ENCODE measurements around the gene MTR. TPM values are rescaled to one million over a fixed set of nuclear protein-coding genes. Genes with fewer than 3 reads are reported as not detected.

MTR gene
- total and polyA plus RNA-seq, 9 of the 15 experiments (the other 6 are each of a cell fraction or from before 2014, with no cell fraction given): 3.4 to 44.3 (median 20.3) TPM

GRCh38 chr1:236907205-236907604 is 112.1 kb downstream of the MTR start (continued):
- TF ChIP-seq, protein P1, sequence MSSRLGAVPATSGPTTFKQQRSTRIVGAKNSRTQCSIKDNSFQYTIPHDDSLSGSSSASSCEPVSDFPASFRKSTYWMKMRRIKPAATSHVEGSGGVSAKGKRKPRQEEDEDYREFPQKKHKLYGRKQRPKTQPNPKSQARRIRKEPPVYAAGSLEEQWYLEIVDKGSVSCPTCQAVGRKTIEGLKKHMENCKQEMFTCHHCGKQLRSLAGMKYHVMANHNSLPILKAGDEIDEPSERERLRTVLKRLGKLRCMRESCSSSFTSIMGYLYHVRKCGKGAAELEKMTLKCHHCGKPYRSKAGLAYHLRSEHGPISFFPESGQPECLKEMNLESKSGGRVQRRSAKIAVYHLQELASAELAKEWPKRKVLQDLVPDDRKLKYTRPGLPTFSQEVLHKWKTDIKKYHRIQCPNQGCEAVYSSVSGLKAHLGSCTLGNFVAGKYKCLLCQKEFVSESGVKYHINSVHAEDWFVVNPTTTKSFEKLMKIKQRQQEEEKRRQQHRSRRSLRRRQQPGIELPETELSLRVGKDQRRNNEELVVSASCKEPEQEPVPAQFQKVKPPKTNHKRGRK (tag; IDR thresholded peaks at IDR 0.05): no peak
- peak; percentile 43; the same call in 1 of the 2 replicates for TF ChIP-seq CXXC5 (CRISPR knock-in tag; IDR thresholded peaks at IDR 0.05)
- TF ChIP-seq ZNF766 (CRISPR knock-in tag; conservative IDR thresholded peaks at IDR 0.05): peak; percentile 29; the same call in 1 of the 2 replicates
- 0 out of 2 replicates have a peak, but pooled peaks have one; percentile 21 for TF ChIP-seq ZNF41 (CRISPR knock-in tag; conservative IDR thresholded peaks at IDR 0.05)
- peak in 1 of 3 experiments; percentile 50; a peak in 2 of 6 replicates for TF ChIP-seq CTCF (IDR thresholded peaks at IDR 0.05 in 2 of 3, conservative IDR thresholded peaks at IDR 0.05 in 1 of 3; ENCODE audit: insufficient read depth in 2 of 3, low read depth in 1 of 3, low read length in 3 of 3)
- TF ChIP-seq ZBTB9 (CRISPR knock-in tag; IDR thresholded peaks at IDR 0.05): 0 out of 2 replicates have a peak, but pooled peaks have one; percentile 6
- no peak for TF ChIP-seq ZKSCAN8 (CRISPR knock-in tag; IDR thresholded peaks at IDR 0.05)
- no peak for TF ChIP-seq SNIP1 (IDR thresholded peaks at IDR 0.05; ENCODE audit: low read depth)
- peak; percentile 72 for TF ChIP-seq TAL1 (IDR thresholded peaks at IDR 0.05)
- TF ChIP-seq ARID1B (IDR thresholded peaks at IDR 0.05): peak; percentile 75
- TF ChIP-seq HEY1 (CRISPR knock-in tag; IDR thresholded peaks at IDR 0.05; ENCODE audit: borderline replicate concordance): peak; percentile 33; the same call in 1 of the 2 replicates
- TF ChIP-seq ZSCAN29 (IDR thresholded peaks at IDR 0.05): no peak
- peak; percentile 69 for TF ChIP-seq TEAD4 (IDR thresholded peaks at IDR 0.05; ENCODE audit: low read length)
- TF ChIP-seq TEAD4 (CRISPR knock-in tag; IDR thresholded peaks at IDR 0.05; ENCODE audit: borderline replicate concordance): no peak
- peak; percentile 58; the same call in 1 of the 2 replicates for TF ChIP-seq SMARCA4 (IDR thresholded peaks at IDR 0.05)
- TF ChIP-seq, protein P2, sequence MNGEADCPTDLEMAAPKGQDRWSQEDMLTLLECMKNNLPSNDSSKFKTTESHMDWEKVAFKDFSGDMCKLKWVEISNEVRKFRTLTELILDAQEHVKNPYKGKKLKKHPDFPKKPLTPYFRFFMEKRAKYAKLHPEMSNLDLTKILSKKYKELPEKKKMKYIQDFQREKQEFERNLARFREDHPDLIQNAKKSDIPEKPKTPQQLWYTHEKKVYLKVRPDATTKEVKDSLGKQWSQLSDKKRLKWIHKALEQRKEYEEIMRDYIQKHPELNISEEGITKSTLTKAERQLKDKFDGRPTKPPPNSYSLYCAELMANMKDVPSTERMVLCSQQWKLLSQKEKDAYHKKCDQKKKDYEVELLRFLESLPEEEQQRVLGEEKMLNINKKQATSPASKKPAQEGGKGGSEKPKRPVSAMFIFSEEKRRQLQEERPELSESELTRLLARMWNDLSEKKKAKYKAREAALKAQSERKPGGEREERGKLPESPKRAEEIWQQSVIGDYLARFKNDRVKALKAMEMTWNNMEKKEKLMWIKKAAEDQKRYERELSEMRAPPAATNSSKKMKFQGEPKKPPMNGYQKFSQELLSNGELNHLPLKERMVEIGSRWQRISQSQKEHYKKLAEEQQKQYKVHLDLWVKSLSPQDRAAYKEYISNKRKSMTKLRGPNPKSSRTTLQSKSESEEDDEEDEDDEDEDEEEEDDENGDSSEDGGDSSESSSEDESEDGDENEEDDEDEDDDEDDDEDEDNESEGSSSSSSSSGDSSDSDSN (IDR thresholded peaks at IDR 0.05; ENCODE audit: borderline replicate concordance in 1 of 2, low read depth in 2 of 2, low read length in 2 of 2): no peak

Measured in K562 (cell line).